Measurements from ENCODE around the gene CEP63. TPM values are rescaled to one million over a fixed set of nuclear protein-coding genes. Genes with fewer than 3 reads are reported as not detected.
A peak's percentile ranks its signal among the peaks of the same experiment; 100 is the strongest.

The CEP63 gene
- total RNA-seq, 1 donor, result 13.8 TPM

GRCh38 chr3:134496471-134497071, 10.7 kb downstream of the CEP63 start:
- TF ChIP-seq CTCF (IDR thresholded peaks at IDR 0.05; ENCODE audit: insufficient read depth, low read depth, low read length), result no peak
- no peak overlapping the region for H3K4me3 ChIP-seq (ENCODE audit: low read depth, low read length)
- DNase-seq (ENCODE audit: low read depth), result no peak

- no peak for DNase-seq (ENCODE audit: low read depth)
- no peak overlapping the region for H3K4me3 ChIP-seq (ENCODE audit: low read depth, low read length)
- TF ChIP-seq CTCF (IDR thresholded peaks at IDR 0.05; ENCODE audit: insufficient read depth, low read depth, low read length), result no peak
These were observed 17.4 kb downstream of the CEP63 start for GRCh38 chr3:134503266-134503665.

GRCh38 chr3:134504132-134504531, 18.3 kb downstream of the CEP63 start:
- H3K4me3 ChIP-seq (ENCODE audit: low read depth, low read length), result no peak overlapping the region
- no peak for TF ChIP-seq CTCF (IDR thresholded peaks at IDR 0.05; ENCODE audit: insufficient read depth, low read depth, low read length)
- DNase-seq (ENCODE audit: low read depth), result no peak

- TF ChIP-seq CTCF (IDR thresholded peaks at IDR 0.05; ENCODE audit: insufficient read depth, low read depth, low read length), result no peak
- DNase-seq (ENCODE audit: low read depth), result no peak
- no peak overlapping the region for H3K4me3 ChIP-seq (ENCODE audit: low read depth, low read length)
These were observed 19.6 kb downstream of the CEP63 start for GRCh38 chr3:134505485-134505884.

- no peak for TF ChIP-seq CTCF (IDR thresholded peaks at IDR 0.05; ENCODE audit: insufficient read depth, low read depth, low read length)
These were observed 25.6 kb downstream of the CEP63 start for GRCh38 chr3:134511500-134511899.

GRCh38 chr3:134516905-134517304, 31.0 kb downstream of the CEP63 start:
- TF ChIP-seq CTCF (IDR thresholded peaks at IDR 0.05; ENCODE audit: insufficient read depth, low read depth, low read length), result no peak
- DNase-seq (ENCODE audit: low read depth), result peak; percentile 22

More at GRCh38 chr3:134511500-134511899, 25.6 kb downstream of the CEP63 start:
- DNase-seq (ENCODE audit: low read depth), result no peak
- no peak overlapping the region for H3K4me3 ChIP-seq (ENCODE audit: low read depth, low read length)

GRCh38 chr3:134517791-134518190, 31.9 kb downstream of the CEP63 start:
- DNase-seq (ENCODE audit: low read depth), result peak; percentile 55
- no peak for TF ChIP-seq CTCF (IDR thresholded peaks at IDR 0.05; ENCODE audit: insufficient read depth, low read depth, low read length)
- peak overlapping the region; percentile 19 for H3K4me3 ChIP-seq (ENCODE audit: low read depth, low read length)

More at GRCh38 chr3:134516905-134517304, 31.0 kb downstream of the CEP63 start:
- no peak overlapping the region for H3K4me3 ChIP-seq (ENCODE audit: low read depth, low read length)

Measured in fibroblast of villous mesenchyme (primary cell).